Astrocyte (in vitro differentiated cells and primary cell): Measurements from ENCODE around the gene GPR37L1.

Source experiments
- EZH2 ChIP-seq: IDR thresholded peaks from 2 replicates; pipeline ENCODE4 v1.6.1; 2012; ENCODE audit warnings: mild to moderate bottlenecking, low read length, inconsistent platforms; ENCODE audit not compliant: insufficient read depth
- TF ChIP-seq, protein P1 (sequence below): IDR thresholded peaks from 2 replicates; pipeline ENCODE4 v1.5.1; 2011; ENCODE audit warnings: low read depth, mild to moderate bottlenecking, inconsistent platforms, low read length, moderate library complexity; ENCODE audit not compliant: insufficient read depth

DNA sequence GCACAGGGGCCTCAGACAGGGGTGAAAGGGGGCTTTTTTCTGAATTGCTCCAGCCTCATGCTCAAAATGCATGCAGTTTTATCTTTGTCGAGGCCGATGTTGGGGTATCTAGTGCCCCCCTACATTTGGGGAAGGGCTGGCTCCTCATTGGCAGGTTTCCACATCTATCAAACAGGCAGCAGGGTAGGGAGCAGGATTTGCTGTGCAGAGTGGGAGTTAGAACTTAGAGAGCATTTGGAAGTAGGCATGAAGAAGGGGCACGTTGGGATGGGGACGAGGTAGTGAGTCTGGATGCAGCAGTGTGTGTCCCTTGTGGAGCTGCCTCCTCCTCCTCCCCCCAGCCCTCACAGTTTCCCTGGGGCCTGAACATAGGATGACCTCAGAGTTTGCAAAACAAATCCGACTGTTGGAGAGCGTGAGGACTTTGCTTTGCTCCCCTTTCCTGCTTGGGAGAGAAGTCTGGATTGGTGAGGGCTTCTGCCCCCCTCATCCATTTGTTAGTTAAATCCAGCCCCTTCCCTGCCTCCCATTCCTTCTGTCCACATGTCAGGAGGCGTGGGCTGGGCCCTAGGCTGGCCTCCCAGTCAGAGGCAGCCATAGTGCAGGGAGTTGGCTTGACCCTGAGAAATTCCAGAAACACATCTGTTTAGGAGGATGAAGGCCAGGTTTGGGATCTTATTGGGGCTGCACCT is 36.9 kb upstream of the GPR37L1 start:
- TF ChIP-seq EZH2: no peak
- TF ChIP-seq, protein P1, sequence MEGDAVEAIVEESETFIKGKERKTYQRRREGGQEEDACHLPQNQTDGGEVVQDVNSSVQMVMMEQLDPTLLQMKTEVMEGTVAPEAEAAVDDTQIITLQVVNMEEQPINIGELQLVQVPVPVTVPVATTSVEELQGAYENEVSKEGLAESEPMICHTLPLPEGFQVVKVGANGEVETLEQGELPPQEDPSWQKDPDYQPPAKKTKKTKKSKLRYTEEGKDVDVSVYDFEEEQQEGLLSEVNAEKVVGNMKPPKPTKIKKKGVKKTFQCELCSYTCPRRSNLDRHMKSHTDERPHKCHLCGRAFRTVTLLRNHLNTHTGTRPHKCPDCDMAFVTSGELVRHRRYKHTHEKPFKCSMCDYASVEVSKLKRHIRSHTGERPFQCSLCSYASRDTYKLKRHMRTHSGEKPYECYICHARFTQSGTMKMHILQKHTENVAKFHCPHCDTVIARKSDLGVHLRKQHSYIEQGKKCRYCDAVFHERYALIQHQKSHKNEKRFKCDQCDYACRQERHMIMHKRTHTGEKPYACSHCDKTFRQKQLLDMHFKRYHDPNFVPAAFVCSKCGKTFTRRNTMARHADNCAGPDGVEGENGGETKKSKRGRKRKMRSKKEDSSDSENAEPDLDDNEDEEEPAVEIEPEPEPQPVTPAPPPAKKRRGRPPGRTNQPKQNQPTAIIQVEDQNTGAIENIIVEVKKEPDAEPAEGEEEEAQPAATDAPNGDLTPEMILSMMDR: no peak
